HFF-Myc (cell line): ENCODE data around the gene ADK.

Source experiments
- DNase-seq: peaks from one replicate; pipeline ENCODE4 v3.0.0-alpha.2; 2011; ENCODE audit warnings: low read depth; ENCODE audit errors: extremely low read depth
- H3K4me3 ChIP-seq: replicated peaks from 2 replicates; pipeline ENCODE4 v1.5.1; 2011; ENCODE audit warnings: low read depth, mild to moderate bottlenecking, control low read depth, low read length
- TF ChIP-seq, protein P1 (sequence below): IDR thresholded peaks from 2 replicates; pipeline ENCODE4 v1.5.1; 2012; ENCODE audit warnings: mild to moderate bottlenecking, low read depth, low read length, control low read depth; ENCODE audit errors: missing control alignments

Gene ADK

DNA sequence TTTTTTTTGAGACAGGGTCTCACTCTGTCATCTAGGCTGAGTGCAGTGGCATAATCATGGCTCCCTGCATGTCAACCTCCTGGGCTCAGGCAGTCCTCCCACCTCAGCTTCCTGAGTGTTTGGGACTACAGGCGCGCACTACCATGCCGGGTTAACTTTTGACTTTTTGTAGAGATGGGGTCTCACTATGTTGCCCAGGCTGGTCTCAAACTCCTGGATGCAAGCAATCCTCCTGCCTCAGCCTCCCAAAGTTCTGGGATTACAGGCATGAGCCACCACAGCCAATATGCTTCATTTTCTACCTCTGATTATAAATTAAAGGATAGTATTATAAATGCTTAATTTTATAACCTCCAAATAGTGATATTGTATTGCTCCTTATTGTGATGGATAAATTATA, 121.3 kb downstream of the ADK start:
- no peak overlapping the region for H3K4me3 ChIP-seq
- no peak for DNase-seq
- TF ChIP-seq, protein P1, sequence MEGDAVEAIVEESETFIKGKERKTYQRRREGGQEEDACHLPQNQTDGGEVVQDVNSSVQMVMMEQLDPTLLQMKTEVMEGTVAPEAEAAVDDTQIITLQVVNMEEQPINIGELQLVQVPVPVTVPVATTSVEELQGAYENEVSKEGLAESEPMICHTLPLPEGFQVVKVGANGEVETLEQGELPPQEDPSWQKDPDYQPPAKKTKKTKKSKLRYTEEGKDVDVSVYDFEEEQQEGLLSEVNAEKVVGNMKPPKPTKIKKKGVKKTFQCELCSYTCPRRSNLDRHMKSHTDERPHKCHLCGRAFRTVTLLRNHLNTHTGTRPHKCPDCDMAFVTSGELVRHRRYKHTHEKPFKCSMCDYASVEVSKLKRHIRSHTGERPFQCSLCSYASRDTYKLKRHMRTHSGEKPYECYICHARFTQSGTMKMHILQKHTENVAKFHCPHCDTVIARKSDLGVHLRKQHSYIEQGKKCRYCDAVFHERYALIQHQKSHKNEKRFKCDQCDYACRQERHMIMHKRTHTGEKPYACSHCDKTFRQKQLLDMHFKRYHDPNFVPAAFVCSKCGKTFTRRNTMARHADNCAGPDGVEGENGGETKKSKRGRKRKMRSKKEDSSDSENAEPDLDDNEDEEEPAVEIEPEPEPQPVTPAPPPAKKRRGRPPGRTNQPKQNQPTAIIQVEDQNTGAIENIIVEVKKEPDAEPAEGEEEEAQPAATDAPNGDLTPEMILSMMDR = no peak

DNA sequence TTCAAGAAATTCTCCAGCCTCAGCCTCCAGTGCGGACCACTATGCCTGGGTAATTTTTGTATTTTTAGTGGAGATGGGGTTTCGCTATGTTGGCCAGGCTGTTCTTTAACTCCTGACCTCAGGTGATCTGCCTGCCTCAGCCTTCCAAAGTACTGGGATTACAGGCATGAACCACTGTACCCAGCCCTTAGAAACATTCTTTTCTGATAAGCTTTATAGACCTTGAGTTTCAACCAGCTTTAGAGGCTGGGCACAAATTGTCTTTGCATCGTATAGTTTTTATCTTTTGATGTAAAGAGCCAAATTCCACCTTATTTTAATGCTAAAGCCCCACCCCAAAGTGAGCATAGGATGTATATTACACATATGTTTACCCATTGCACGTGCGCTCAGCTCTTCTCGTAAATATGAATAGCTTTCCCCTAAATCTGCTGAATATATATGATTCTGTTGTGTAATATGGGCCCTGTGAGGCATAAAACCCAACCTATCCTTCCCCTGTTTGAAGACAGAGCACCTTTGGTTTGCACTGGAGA, 124.8 kb downstream of the ADK start:
- TF ChIP-seq, protein P1 = no peak
- DNase-seq = no peak
- H3K4me3 ChIP-seq = no peak overlapping the region

DNA sequence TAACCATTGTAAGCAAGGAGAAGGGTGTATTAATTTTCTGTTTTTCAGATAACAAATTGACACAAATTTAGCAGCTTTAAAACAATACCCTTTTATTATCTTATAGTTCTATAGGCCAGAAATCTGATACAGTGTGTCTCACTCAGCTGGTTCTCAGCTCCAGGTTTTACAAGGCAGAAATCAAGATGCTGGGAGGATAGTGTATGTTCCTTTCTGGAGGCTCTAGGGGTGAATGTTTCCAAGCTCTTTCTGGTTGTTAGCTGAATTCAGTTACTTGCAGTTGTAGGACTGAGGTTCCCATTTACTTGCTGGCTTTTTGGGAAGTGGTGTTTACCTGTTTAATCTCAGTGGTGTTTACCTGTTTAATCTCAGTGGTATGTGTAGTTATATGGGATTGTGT, 125.4 kb downstream of the ADK start:
- no peak overlapping the region for H3K4me3 ChIP-seq
- TF ChIP-seq, protein P1 = no peak
- no peak for DNase-seq

DNA sequence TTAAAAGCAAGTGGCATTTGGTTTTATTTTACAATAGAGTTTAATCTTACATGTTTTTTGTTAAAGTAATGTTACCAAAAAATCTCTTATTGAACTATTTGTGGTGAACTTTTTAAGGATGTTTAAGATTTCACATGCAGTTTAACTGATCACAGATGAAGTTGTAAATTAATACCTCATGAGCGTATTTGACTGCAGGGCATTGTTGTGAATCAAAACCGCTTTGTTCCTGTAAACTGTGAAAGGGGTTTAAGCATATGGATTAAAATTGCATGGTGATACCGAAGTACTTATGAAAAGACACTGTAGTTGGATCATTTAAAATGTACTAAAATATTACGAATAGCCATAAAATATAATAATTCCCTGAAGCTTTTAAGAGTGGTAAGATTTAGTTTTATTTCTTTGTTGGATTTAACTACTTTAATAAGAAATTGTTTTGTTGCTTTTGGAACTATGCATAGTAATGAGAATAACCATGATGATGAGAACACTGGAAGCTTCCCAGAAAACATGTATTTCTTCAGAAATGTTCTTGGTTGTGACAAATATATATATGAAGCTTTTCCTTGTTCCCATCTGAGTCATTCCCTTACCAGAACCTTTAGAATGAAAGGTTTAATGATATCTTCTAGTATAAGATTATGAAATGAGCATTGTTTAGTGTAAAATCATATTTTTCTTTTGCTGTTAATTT, 131.3 kb downstream of the ADK start:
- TF ChIP-seq, protein P1 = no peak
- DNase-seq = peak; percentile 81
- no peak overlapping the region for H3K4me3 ChIP-seq

DNA sequence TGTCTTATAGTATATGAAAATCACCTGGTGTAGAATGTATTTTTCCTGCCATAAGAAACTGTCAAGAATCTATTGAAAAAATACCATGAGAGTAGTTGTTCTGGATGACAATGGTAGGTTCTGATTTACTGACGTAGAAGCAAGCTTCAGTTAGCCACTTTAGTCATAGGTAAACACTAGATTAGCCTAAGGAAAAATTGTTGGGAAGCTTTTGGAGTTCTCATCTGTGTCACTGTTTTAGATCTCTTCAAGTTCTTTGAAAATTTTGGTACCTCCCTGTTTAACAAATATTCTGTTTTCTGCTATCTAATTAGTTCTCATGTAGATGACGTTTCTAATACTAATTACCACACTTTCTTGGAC, 131.8 kb downstream of the ADK start:
- H3K4me3 ChIP-seq = no peak overlapping the region
- DNase-seq = no peak
- TF ChIP-seq, protein P1 = no peak

DNA sequence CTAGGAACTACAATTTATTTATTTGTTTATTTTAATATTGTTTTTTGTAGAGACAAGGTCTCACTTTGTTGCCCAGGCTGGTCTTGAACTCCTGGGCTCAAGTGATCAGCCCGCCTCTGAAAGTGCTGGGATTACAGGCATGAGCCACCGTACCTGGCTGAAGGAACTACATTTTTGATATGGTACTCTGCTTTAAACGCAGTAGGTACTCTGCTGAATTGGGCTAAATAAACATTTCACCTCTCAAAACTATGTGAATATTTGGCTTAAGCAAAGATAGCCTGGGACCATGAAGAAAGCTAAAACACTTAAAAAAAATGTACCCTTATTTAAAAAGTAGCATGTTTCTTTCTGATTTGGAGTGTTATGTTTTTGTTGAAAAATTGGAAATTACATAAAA, 138.2 kb downstream of the ADK start:
- no peak overlapping the region for H3K4me3 ChIP-seq
- TF ChIP-seq, protein P1 = no peak
- no peak for DNase-seq

DNA sequence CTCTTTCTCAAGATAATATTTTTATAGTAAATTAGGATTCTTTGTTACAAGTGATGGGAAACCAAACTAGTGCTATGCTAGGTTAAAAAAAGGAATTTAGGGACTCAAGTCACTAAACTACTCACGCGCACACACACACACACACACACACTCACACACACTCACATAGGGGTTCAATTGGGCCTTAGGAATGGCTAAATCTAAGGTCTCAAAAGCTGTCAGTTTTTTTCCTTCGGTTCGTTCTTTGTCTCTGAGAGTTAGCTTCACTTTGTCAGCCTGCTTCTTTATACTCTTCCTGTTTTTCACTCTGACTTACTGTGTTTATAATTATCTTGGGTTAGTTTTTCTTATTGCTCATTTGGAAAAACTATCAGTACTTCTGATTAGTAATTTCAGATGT, 138.9 kb downstream of the ADK start:
- TF ChIP-seq, protein P1 = no peak
- no peak for DNase-seq
- H3K4me3 ChIP-seq = no peak overlapping the region
